Esophagus muscularis mucosa (tissue), 4 donors: ENCODE results near the gene SP8. TPM values are rescaled to one million over a fixed set of nuclear protein-coding genes. Genes with fewer than 3 reads are reported as not detected.

Experiments used
- DNase-seq: peaks from one replicate; pipeline ENCODE4 v3.0.0-alpha.2; 2017; ENCODE audit errors: extremely low spot score
- H3K27ac ChIP-seq, 4 donors: fragments of 200-600 bp; sonication (generic); replicated peaks in 1 of 4; 1 replicate in 3 of 4; 2 replicates in 1 of 4; pipeline ENCODE4 v1.5.1; 2016 to 2019; ENCODE audit warnings: mild to moderate bottlenecking in 1 of 4
- H3K27me3 ChIP-seq, 4 donors: fragments of 200-600 bp; sonication (generic); one replicate each; pipeline versions ENCODE4 v1.5.1 to v1.6.0; 2016 to 2019
- H3K36me3 ChIP-seq, 4 donors: fragments of 200-600 bp; sonication (generic); one replicate each; pipeline ENCODE4 v1.5.1; 2016 to 2019
- H3K4me1 ChIP-seq, 4 donors: fragments of 200-600 bp; sonication (generic); one replicate each; pipeline ENCODE4 v1.5.1; 2016 to 2019
- H3K4me3 ChIP-seq, 4 donors: fragments of 200-600 bp; sonication (generic); 1 replicate in 2 of 4; 2 replicates in 2 of 4; pipeline ENCODE4 v1.5.1; 2016 to 2019; ENCODE audit warnings: mild to moderate bottlenecking in 4 of 4, moderate library complexity in 1 of 4
- H3K9me3 ChIP-seq, 4 donors: fragments of 200-600 bp; sonication (generic); 1 replicate in 3 of 4; 2 replicates in 1 of 4; pipeline ENCODE4 v1.5.1; 2016 to 2019
- CTCF ChIP-seq, 3 experiments: fragments of 200-600 bp in 2 of 3; fragments of 450-650 bp in 1 of 3; sonication (generic) in 2 of 3; IDR thresholded peaks; one replicate each; pipeline ENCODE4 v1.5.1; 2017 to 2019; ENCODE audit warnings: antibody characterized with exemption in 3 of 3, mild to moderate bottlenecking in 2 of 3, moderate library complexity in 1 of 3
- EP300 ChIP-seq: sonication (generic); formaldehyde crosslinking; IDR thresholded peaks from one replicate; pipeline ENCODE4 v1.6.1; 2017; ENCODE audit warnings: antibody characterized with exemption
- POLR2A ChIP-seq: fragments of 450-650 bp; IDR thresholded peaks from one replicate; pipeline ENCODE4 v1.6.1; 2017; ENCODE audit warnings: antibody characterized with exemption, moderate library complexity, mild to moderate bottlenecking, low read depth
- POLR2AphosphoS5 ChIP-seq, 2 donors: sonication (generic); formaldehyde crosslinking; IDR thresholded peaks; one replicate each; pipeline ENCODE4 v1.6.1; 2017; ENCODE audit warnings: antibody characterized with exemption in 2 of 2
- WGBS: methylation state at CpG from one replicate; pipeline ENCODE4 v1.1.5; 2018; 5-methylcytosine and 5-hydroxymethylcytosine counted together
- intact Hi-C: fragments of 100-400 bp; cut with DNase I; formaldehyde crosslinking; loops from one replicate; pipeline ENCODE4 v1.15.1; 2023
- total RNA-seq, 4 donors: library from RNA; depleted of rRNA; stranded (reverse); fragments of >200 nt; gene quantifications; one replicate each; pipeline versions ENCODE4 v1.1.0 to v1.2.1, GENCODE V29; 2016

SP8 gene
- total RNA-seq, 4 donors from 2014 or later, result not detected

DNA sequence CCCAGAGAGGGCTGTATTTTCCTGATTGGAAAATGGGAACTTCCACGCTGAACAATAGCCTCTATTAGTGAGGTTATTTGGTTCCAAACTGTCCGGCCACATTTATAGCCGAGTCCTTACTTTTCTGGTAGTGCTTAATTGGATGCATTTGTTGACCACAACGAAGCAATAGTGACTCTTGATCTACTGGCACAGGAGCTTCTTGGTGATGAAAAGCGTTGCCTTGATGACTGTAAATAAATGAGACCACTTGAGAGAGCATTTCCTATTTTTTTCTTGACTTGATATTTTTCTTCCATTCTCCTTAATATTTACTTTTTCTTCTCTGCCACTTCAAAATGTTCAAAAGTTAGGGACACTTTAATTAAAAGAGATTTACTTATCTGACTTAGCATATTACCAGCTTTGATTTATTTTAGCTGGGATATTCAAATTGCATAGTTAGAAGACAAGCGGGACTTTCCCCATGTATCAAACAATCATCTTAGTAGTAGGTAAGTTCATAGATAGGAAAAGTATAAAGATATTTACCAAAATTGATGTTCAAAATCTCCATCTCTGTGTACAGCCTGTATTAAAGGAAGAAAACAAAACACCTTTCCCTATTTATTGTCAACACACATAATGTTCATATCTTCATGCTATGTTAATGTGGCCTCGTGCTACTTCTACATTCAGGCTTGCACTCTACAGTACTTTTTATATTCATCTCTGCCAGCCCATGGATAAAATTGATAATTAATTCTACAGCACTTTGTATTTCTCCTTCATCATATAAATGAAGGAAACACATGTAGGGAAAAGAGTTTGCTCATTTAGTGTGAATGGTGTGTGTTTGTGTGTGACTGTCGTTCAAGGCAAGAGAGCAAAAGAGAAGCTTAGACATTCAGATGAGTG lies 5.1 kb upstream of the SP8 start:
- Histone ChIP-seq H3K27me3 (peaks cover 10 to 100% (median 95%) of the 10 kb centered on the region in 4 donors), H3K4me1 (peaks cover 2 to 15% (median 9%) of the 10 kb centered on the region in 4 donors), H3K36me3 (no peaks in the 10 kb centered on the region), H3K9me3 (no peaks in the 10 kb centered on the region), H3K27ac (no peak overlapping the region), H3K4me3 (no peak overlapping the region)
- 9% methylated on average over 8 of the region's 8 CpGs for WGBS
- no peak for DNase-seq
- TF ChIP-seq CTCF (IDR thresholded peaks at IDR 0.05) (no peak), POLR2AphosphoS5 (IDR thresholded peaks at IDR 0.05) (no peak)
- intact Hi-C loops, result no loop called here

GRCh38 chr7:20790375-20790774 lies 3.7 kb upstream of the SP8 start:
- H3K36me3 ChIP-seq, result no peaks in the 10 kb centered on the region
- H3K4me1 ChIP-seq, result peaks cover 16 to 29% (median 23%) of the 10 kb centered on the region in 4 donors
- H3K9me3 ChIP-seq, result no peaks in the 10 kb centered on the region
- TF ChIP-seq POLR2AphosphoS5 (IDR thresholded peaks at IDR 0.05) (no peak), POLR2A (no peak), CTCF (IDR thresholded peaks at IDR 0.05) (no peak), EP300 (no peak)
- H3K27ac ChIP-seq, result no peak overlapping the region
- H3K27me3 ChIP-seq, result peaks cover 8 to 100% (median 95%) of the 10 kb centered on the region in 4 donors
- intact Hi-C loops, result no loop called here
- H3K4me3 ChIP-seq, result no peak overlapping the region
- no peak for DNase-seq
- 12% methylated on average over 5 of the region's 5 CpGs for WGBS

GRCh38 chr7:20788420-20788990 lies 1.8 kb upstream of the SP8 start:
- no peak for DNase-seq
- H3K4me3 ChIP-seq, result no peak overlapping the region
- 13% methylated on average over 10 of the region's 10 CpGs for WGBS
- intact Hi-C loops, result no loop called here
- no peaks in the 10 kb centered on the region for H3K9me3 ChIP-seq
- no peak overlapping the region for H3K27ac ChIP-seq
- TF ChIP-seq EP300 (no peak), POLR2A (no peak), CTCF (IDR thresholded peaks at IDR 0.05) (no peak), POLR2AphosphoS5 (IDR thresholded peaks at IDR 0.05) (no peak)
- no peaks in the 10 kb centered on the region for H3K36me3 ChIP-seq
- H3K27me3 ChIP-seq, result peaks cover 16 to 100% (median 94%) of the 10 kb centered on the region in 4 donors
- H3K4me1 ChIP-seq, result peaks cover 33 to 47% (median 42%) of the 10 kb centered on the region in 4 donors

- intact Hi-C loops, result no loop called here
- H3K4me3 ChIP-seq, result no peak overlapping the region
- 7% methylated on average over 21 of the region's 21 CpGs for WGBS
- H3K9me3 ChIP-seq, result no peaks in the 10 kb centered on the region
- no peaks in the 10 kb centered on the region for H3K36me3 ChIP-seq
- peaks cover 33 to 51% (median 43%) of the 10 kb centered on the region in 4 donors for H3K4me1 ChIP-seq
- no peak for DNase-seq
- TF ChIP-seq EP300 (no peak), POLR2AphosphoS5 (IDR thresholded peaks at IDR 0.05) (no peak), POLR2A (no peak), CTCF (IDR thresholded peaks at IDR 0.05) (no peak)
- peaks cover 16 to 100% (median 94%) of the 10 kb centered on the region in 4 donors for H3K27me3 ChIP-seq
- H3K27ac ChIP-seq, result no peak overlapping the region
Observed at GRCh38 chr7:20787660-20788419, 1.2 kb upstream of the SP8 start.
